CD14-positive monocyte (primary cell): Measurements from ENCODE around the gene RNF26. TPM values are rescaled to one million over a fixed set of nuclear protein-coding genes. Genes with fewer than 3 reads are reported as not detected.

Experiments used
- DNase-seq, 3 donors: peaks; one replicate each; pipeline ENCODE4 v3.0.0-alpha.2; 2011 to 2022
- H2AFZ ChIP-seq: 2 replicates; pipeline ENCODE4 v1.6.0; 2012; ENCODE audit warnings: mild to moderate bottlenecking, low read depth, low read length, inconsistent platforms; ENCODE audit not compliant: insufficient read depth, poor library complexity, severe bottlenecking
- H3K27ac ChIP-seq, 2 donors: 1 replicate in 1 of 2; 2 replicates in 1 of 2; pipeline ENCODE4 v1.5.1; 2012 to 2013; ENCODE audit warnings: low read length in 2 of 2, control low read depth in 1 of 2, inconsistent platforms in 1 of 2, low read depth in 1 of 2, mild to moderate bottlenecking in 1 of 2
- H3K27me3 ChIP-seq, 2 donors: one replicate each; pipeline versions ENCODE4 v1.6.0 to v1.6.1; 2011 to 2013; ENCODE audit warnings: low read length in 2 of 2; ENCODE audit not compliant: control insufficient read depth in 2 of 2, insufficient read depth in 2 of 2
- H3K36me3 ChIP-seq, 2 donors: replicated peaks in 1 of 2; 1 replicate in 1 of 2; 2 replicates in 1 of 2; pipeline versions ENCODE4 v1.5.1 to v1.6.1; 2012 to 2013; ENCODE audit warnings: low read length in 2 of 2, control low read depth in 1 of 2, inconsistent platforms in 1 of 2, mild to moderate bottlenecking in 1 of 2; ENCODE audit not compliant: insufficient read depth in 2 of 2, control insufficient read depth in 1 of 2
- H3K4me1 ChIP-seq, 2 donors: 1 replicate in 1 of 2; 2 replicates in 1 of 2; pipeline versions ENCODE4 v1.5.1 to v1.6.1; 2012 to 2013; ENCODE audit warnings: low read length in 2 of 2, control low read depth in 1 of 2, inconsistent platforms in 1 of 2, mild to moderate bottlenecking in 1 of 2, moderate library complexity in 1 of 2; ENCODE audit not compliant: insufficient read depth in 2 of 2, control insufficient read depth in 1 of 2
- H3K4me2 ChIP-seq: replicated peaks from 2 replicates; pipeline ENCODE3; 2012; ENCODE audit warnings: low read length, moderate library complexity, mild to moderate bottlenecking; ENCODE audit not compliant: poor library complexity, severe bottlenecking; ENCODE audit errors: extremely low read depth
- H3K4me3 ChIP-seq, 3 experiments: fragments of 200-600 bp in 1 of 3; sonication (generic) in 1 of 3; replicated peaks in 1 of 3; 1 replicate in 2 of 3; 2 replicates in 1 of 3; pipeline ENCODE4 v1.5.1; 2011 to 2013; ENCODE audit warnings: low read length in 3 of 3, mild to moderate bottlenecking in 3 of 3, control low read depth in 2 of 3, low read depth in 2 of 3, inconsistent platforms in 1 of 3, moderate library complexity in 1 of 3
- H3K79me2 ChIP-seq: 2 replicates; pipeline ENCODE4 v1.6.0; 2012; ENCODE audit warnings: mild to moderate bottlenecking, control low read depth, inconsistent platforms, low read length, moderate library complexity; ENCODE audit not compliant: insufficient read depth
- H3K9ac ChIP-seq: 2 replicates; pipeline ENCODE4 v1.6.0; 2017; ENCODE audit warnings: low read length, mild to moderate bottlenecking; ENCODE audit not compliant: insufficient read depth, poor library complexity, severe bottlenecking
- H3K9me3 ChIP-seq, 2 donors: replicated peaks in 1 of 2; 1 replicate in 1 of 2; 2 replicates in 1 of 2; pipeline versions ENCODE4 v1.5.1 to v1.6.1; 2012 to 2013; ENCODE audit warnings: low read length in 2 of 2, control low read depth in 1 of 2; ENCODE audit not compliant: control insufficient read depth in 1 of 2, insufficient read depth in 1 of 2
- H4K20me1 ChIP-seq: 2 replicates; pipeline ENCODE4 v1.6.0; 2012; ENCODE audit warnings: mild to moderate bottlenecking, low read length, control low read depth, moderate library complexity; ENCODE audit not compliant: insufficient read depth
- H3K27ac Mint-ChIP-seq, 7 donors: one replicate each; pipeline ENCODE4 v1.8.0; 2020; ENCODE audit warnings: mild to moderate bottlenecking in 7 of 7, mixed read lengths in 7 of 7, moderate library complexity in 6 of 7, inconsistent platforms in 2 of 7
- H3K27me3 Mint-ChIP-seq, 3 donors: one replicate each; pipeline ENCODE4 v1.8.0; 2021 to 2022; ENCODE audit warnings: low read depth in 3 of 3, mild to moderate bottlenecking in 3 of 3, mixed read lengths in 3 of 3, moderate library complexity in 3 of 3, inconsistent platforms in 1 of 3
- H3K36me3 Mint-ChIP-seq, 2 donors: one replicate each; pipeline ENCODE4 v1.8.0; 2020; ENCODE audit warnings: mixed read lengths in 2 of 2, inconsistent platforms in 1 of 2, mild to moderate bottlenecking in 1 of 2
- H3K4me1 Mint-ChIP-seq: one replicate; pipeline ENCODE4 v1.8.0; 2020; ENCODE audit warnings: mild to moderate bottlenecking, mixed read lengths
- H3K4me3 Mint-ChIP-seq, 2 donors: one replicate each; pipeline ENCODE4 v1.8.0; 2020; ENCODE audit warnings: mild to moderate bottlenecking in 2 of 2, mixed read lengths in 2 of 2, moderate library complexity in 1 of 2
- H3K9me3 Mint-ChIP-seq, 7 donors: one replicate each; pipeline ENCODE4 v1.8.0; 2020 to 2022; ENCODE audit warnings: mixed read lengths in 7 of 7, mild to moderate bottlenecking in 6 of 7, moderate library complexity in 6 of 7, inconsistent platforms in 2 of 7
- WGBS: methylation state at CpG from one replicate; pipeline ENCODE4 v1.1.5; 2013; ENCODE audit warnings: missing lambda C conversion rate; ENCODE audit not compliant: insufficient coverage; 5-methylcytosine and 5-hydroxymethylcytosine counted together
- intact Hi-C, 2 donors: fragments of 100-400 bp; cut with micrococcal nuclease; formaldehyde crosslinking; loops; one replicate each; pipeline versions ENCODE4 v1.15.0 to v1.15.1; 2023
- polyA plus RNA-seq, 3 donors: library from polyadenylated mRNA; depleted of rRNA in 1 of 3; unstranded in 2 of 3; stranded (reverse) in 1 of 3; fragments of 300-500 nt in 2 of 3; fragments of >200 nt in 1 of 3; fragmentation: Illumina TruSeq in 2 of 3; gene quantifications; 1 replicate in 2 of 3; 2 replicates in 1 of 3; pipeline ENCODE4 v1.2.3, GENCODE V29; 2012 to 2021
- TF ChIP-seq, protein P1 (sequence below): fragments of 200-600 bp; IDR thresholded peaks from one replicate; pipeline ENCODE4 v1.8.0; 2022; ENCODE audit warnings: antibody characterized with exemption, mild to moderate bottlenecking

RNF26 gene
- polyA plus RNA-seq, 3 donors, result 6.8 to 27.6 (median 20.5) TPM

DNA sequence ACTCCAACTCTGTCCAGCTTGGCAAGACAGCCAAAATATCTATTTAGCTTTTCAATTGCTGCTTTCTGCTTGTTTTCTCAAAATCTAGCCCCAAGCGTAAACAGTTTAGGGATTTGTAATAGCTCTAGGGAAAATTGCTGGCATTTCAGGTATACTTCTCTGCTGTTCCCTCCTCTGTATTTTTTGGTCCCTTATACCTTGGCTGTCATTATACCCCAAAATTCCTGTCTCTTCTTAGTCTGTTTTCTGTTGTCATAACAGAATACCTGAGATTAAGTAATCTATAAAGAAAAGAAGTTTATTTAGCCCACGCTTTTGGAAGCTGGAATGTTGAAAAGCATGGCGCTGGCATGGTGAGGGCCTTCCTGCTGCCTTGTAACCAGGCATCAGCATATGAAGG lies 40.9 kb upstream of the RNF26 start:
- Histone ChIP-seq H3K4me3 (no peak overlapping the region), H3K9me3 (peaks cover 9 to 16% of the 10 kb centered on the region in 2 donors), H3K4me1 (no peaks in the 10 kb centered on the region), H3K27ac (no peak overlapping the region), H3K79me2 (peaks cover 17% of the 10 kb centered on the region), H2AFZ (no peak overlapping the region), H3K4me2 (no peak overlapping the region), H3K36me3 (peaks cover 80 to 99% of the 10 kb centered on the region in 2 donors), H4K20me1 (peaks cover 94% of the 10 kb centered on the region), H3K9ac (no peak overlapping the region), H3K27me3 (no peaks in the 10 kb centered on the region)
- Mint-ChIP-seq H3K27ac (peak overlapping the region in 1 of 7 donors; percentile 2), H3K9me3 (peaks cover 0 to 11% (median 7%) of the 10 kb centered on the region in 7 donors), H3K4me3 (no peak overlapping the region), H3K27me3 (no peaks in the 10 kb centered on the region), H3K4me1 (no peaks in the 10 kb centered on the region), H3K36me3 (peaks cover 69 to 97% of the 10 kb centered on the region in 2 donors)
- intact Hi-C loops, result no loop called here
- DNase-seq, result no peak
- TF ChIP-seq, protein P1, sequence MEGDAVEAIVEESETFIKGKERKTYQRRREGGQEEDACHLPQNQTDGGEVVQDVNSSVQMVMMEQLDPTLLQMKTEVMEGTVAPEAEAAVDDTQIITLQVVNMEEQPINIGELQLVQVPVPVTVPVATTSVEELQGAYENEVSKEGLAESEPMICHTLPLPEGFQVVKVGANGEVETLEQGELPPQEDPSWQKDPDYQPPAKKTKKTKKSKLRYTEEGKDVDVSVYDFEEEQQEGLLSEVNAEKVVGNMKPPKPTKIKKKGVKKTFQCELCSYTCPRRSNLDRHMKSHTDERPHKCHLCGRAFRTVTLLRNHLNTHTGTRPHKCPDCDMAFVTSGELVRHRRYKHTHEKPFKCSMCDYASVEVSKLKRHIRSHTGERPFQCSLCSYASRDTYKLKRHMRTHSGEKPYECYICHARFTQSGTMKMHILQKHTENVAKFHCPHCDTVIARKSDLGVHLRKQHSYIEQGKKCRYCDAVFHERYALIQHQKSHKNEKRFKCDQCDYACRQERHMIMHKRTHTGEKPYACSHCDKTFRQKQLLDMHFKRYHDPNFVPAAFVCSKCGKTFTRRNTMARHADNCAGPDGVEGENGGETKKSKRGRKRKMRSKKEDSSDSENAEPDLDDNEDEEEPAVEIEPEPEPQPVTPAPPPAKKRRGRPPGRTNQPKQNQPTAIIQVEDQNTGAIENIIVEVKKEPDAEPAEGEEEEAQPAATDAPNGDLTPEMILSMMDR, result no peak
- 100% methylated on average over 1 of the region's 3 CpGs for WGBS

DNA sequence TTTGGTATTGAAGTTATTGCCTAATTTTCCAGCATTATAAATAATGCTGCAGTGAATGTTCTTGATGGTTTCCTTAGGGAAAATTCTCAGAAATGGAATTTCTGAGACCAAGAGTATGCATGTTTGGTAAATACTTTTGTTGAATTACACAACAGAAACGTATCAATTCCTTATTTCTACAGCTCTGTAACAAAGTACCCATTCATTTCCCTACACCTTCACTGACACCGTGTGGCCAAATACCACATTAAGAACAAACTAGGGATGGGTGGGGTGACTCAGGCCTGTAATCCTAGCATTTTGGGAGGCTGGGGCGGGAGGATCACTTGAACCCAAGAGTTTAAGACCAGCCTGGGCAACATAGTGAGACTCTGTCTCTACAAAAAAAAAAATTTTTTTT lies 39.1 kb upstream of the RNF26 start:
- Histone ChIP-seq H3K27ac (no peak overlapping the region), H3K4me1 (no peaks in the 10 kb centered on the region), H3K4me2 (no peak overlapping the region), H3K9me3 (peaks cover 9 to 10% of the 10 kb centered on the region in 2 donors), H4K20me1 (peaks cover 97% of the 10 kb centered on the region), H3K27me3 (no peaks in the 10 kb centered on the region), H3K36me3 (peaks cover 80 to 99% of the 10 kb centered on the region in 2 donors), H3K4me3 (no peak overlapping the region), H3K9ac (no peak overlapping the region), H2AFZ (no peak overlapping the region), H3K79me2 (peaks cover 7% of the 10 kb centered on the region)
- Mint-ChIP-seq H3K36me3 (peaks cover 72 to 98% of the 10 kb centered on the region in 2 donors), H3K27me3 (no peaks in the 10 kb centered on the region), H3K9me3 (peaks cover 0 to 7% (median 5%) of the 10 kb centered on the region in 7 donors), H3K27ac (peak overlapping the region in 1 of 7 donors; percentile 32), H3K4me3 (no peak overlapping the region), H3K4me1 (no peaks in the 10 kb centered on the region)
- TF ChIP-seq, protein P1, result no peak
- DNase-seq, result no peak
- intact Hi-C loops, result no loop called here
- no CpG with 5 or more reads among the region's 3 CpGs for WGBS
